H1 (cell line): Measurements from ENCODE around the gene LRTM2. TPM values are rescaled to one million over a fixed set of nuclear protein-coding genes. Genes with fewer than 3 reads are reported as not detected.

Experiments used
- CTCF ChIA-PET: fragments of 300-600 bp; sonication (Branson Sonifier 250); formaldehyde crosslinking; loops from one replicate; lab custom pipeline; 2021; ENCODE audit not compliant: partially characterized antibody; lab: Charles Lee
- POLR2A ChIA-PET: fragments of 300-600 bp; sonication (Branson Sonifier 250); formaldehyde crosslinking; loops from one replicate; lab custom pipeline; 2021; ENCODE audit warnings: inconsistent platforms; ENCODE audit not compliant: partially characterized antibody; lab: Charles Lee
- DNase-seq, 2 experiments: peaks; one replicate each; pipeline versions ENCODE4 v3.0.0 to v3.0.0-alpha.2; 2010 to 2022; ENCODE audit warnings: low spot score in 2 of 2, low read depth in 1 of 2, mixed read lengths in 1 of 2
- FAIRE-seq: peaks from 2 replicates; lab custom pipeline; 2011; peaks lifted over from hg19 to GRCh38; lab: Jason Lieb, UNC
- H2AFZ ChIP-seq: 2 replicates; pipeline ENCODE4 v1.8.1; 2012; ENCODE audit warnings: low read length, inconsistent platforms
- H2AK5ac ChIP-seq: 2 replicates; pipeline ENCODE4 v1.6.1; 2013; ENCODE audit warnings: low read depth, low read length
- H2BK120ac ChIP-seq: replicated peaks from 2 replicates; pipeline ENCODE3; 2013; ENCODE audit warnings: low read depth, low read length, inconsistent platforms
- H2BK12ac ChIP-seq: 2 replicates; pipeline ENCODE4 v1.6.1; 2013; ENCODE audit warnings: low read depth, low read length
- H2BK15ac ChIP-seq: 2 replicates; pipeline ENCODE4 v1.6.1; 2013; ENCODE audit warnings: low read length
- H2BK20ac ChIP-seq: 2 replicates; pipeline ENCODE4 v1.6.1; 2013; ENCODE audit warnings: low read length
- H2BK5ac ChIP-seq: 2 replicates; pipeline ENCODE4 v1.6.1; 2013; ENCODE audit warnings: low read depth, low read length
- H3K14ac ChIP-seq: 2 replicates; pipeline ENCODE4 v1.6.1; 2013; ENCODE audit warnings: inconsistent platforms; ENCODE audit not compliant: insufficient read length
- H3K18ac ChIP-seq: 2 replicates; pipeline ENCODE4 v1.6.1; 2013; ENCODE audit warnings: low read length; ENCODE audit errors: extremely low read depth
- H3K23ac ChIP-seq: 2 replicates; pipeline ENCODE4 v1.6.1; 2013; ENCODE audit warnings: inconsistent platforms; ENCODE audit not compliant: insufficient read length
- H3K23me2 ChIP-seq: 2 replicates; pipeline ENCODE4 v1.6.1; 2013; ENCODE audit warnings: low read depth, low read length
- H3K27ac ChIP-seq: 2 replicates; pipeline ENCODE4 v1.6.1; 2011; ENCODE audit warnings: low read depth, low read length, inconsistent platforms
- H3K27me3 ChIP-seq, 4 experiments: replicated peaks in 1 of 4; 1 replicate in 1 of 4; 2 replicates in 3 of 4; pipeline versions ENCODE4 v1.6.1 to v1.8.1; 2011 to 2013; ENCODE audit warnings: low read length in 3 of 4, mild to moderate bottlenecking in 3 of 4, inconsistent platforms in 2 of 4, mixed read lengths in 2 of 4, moderate library complexity in 1 of 4; ENCODE audit not compliant: control insufficient read depth in 3 of 4, insufficient read depth in 3 of 4; ENCODE audit errors: extremely low read depth in 1 of 4
- H3K36me3 ChIP-seq, 4 experiments: 2 replicates each; pipeline versions ENCODE4 v1.6.1 to v1.8.1; 2011 to 2013; ENCODE audit warnings: mild to moderate bottlenecking in 4 of 4, low read length in 3 of 4, moderate library complexity in 2 of 4, control low read depth in 1 of 4, inconsistent platforms in 1 of 4; ENCODE audit not compliant: insufficient read depth in 4 of 4, control insufficient read depth in 2 of 4
- H3K4ac ChIP-seq: replicated peaks from 2 replicates; pipeline ENCODE3; 2013; ENCODE audit warnings: low read length, low read depth, mixed read lengths, inconsistent platforms; ENCODE audit not compliant: insufficient read length
- H3K4me1 ChIP-seq, 4 experiments: replicated peaks in 1 of 4; 1 replicate in 1 of 4; 2 replicates in 3 of 4; pipeline versions ENCODE4 v1.6.1 to v1.8.1; 2011 to 2013; ENCODE audit warnings: low read length in 3 of 4, inconsistent platforms in 2 of 4, mixed read lengths in 1 of 4; ENCODE audit not compliant: insufficient read depth in 4 of 4, control insufficient read depth in 3 of 4
- H3K4me2 ChIP-seq, 2 experiments: 2 replicates each; pipeline versions ENCODE4 v1.6.1 to v1.8.1; 2011 to 2013; ENCODE audit warnings: low read depth in 2 of 2, low read length in 2 of 2, control low read depth in 1 of 2, inconsistent platforms in 1 of 2, mild to moderate bottlenecking in 1 of 2; ENCODE audit not compliant: insufficient read depth in 1 of 2
- H3K4me3 ChIP-seq, 4 experiments: fragments of 200-600, 300-600 bp in 1 of 4; sonication (generic), shearing (Covaris generic), sonication (Bioruptor Twin) in 1 of 4; 2 replicates each; pipeline versions ENCODE4 v1.5.1 to v1.8.1; 2011 to 2016; ENCODE audit warnings: low read length in 4 of 4, low read depth in 3 of 4, control low read depth in 2 of 4, inconsistent platforms in 2 of 4, mild to moderate bottlenecking in 2 of 4, mixed read lengths in 1 of 4, moderate library complexity in 1 of 4; ENCODE audit not compliant: insufficient read depth in 2 of 4; ENCODE audit errors: extremely low read depth in 1 of 4
- H3K56ac ChIP-seq: replicated peaks from 2 replicates; pipeline ENCODE3; 2013; ENCODE audit warnings: low read depth, mild to moderate bottlenecking, mixed read lengths, low read length, inconsistent platforms; ENCODE audit not compliant: insufficient read length
- H3K79me1 ChIP-seq: 2 replicates; pipeline ENCODE4 v1.6.1; 2013; ENCODE audit warnings: low read depth, low read length, control low read depth
- H3K79me2 ChIP-seq, 2 experiments: 2 replicates each; pipeline versions ENCODE4 v1.6.1 to v1.8.1; 2012 to 2013; ENCODE audit warnings: low read length in 2 of 2, mild to moderate bottlenecking in 2 of 2, inconsistent platforms in 1 of 2; ENCODE audit not compliant: insufficient read depth in 2 of 2, control insufficient read depth in 1 of 2
- H3K9ac ChIP-seq, 4 experiments: replicated peaks in 1 of 4; 1 replicate in 1 of 4; 2 replicates in 3 of 4; pipeline versions ENCODE4 v1.6.1 to v1.8.1; 2011 to 2013; ENCODE audit warnings: low read depth in 3 of 4, low read length in 3 of 4, control low read depth in 2 of 4, mild to moderate bottlenecking in 2 of 4, moderate library complexity in 2 of 4, inconsistent platforms in 1 of 4; ENCODE audit errors: extremely low read depth in 1 of 4
- H3K9me3 ChIP-seq, 2 experiments: 2 replicates each; pipeline versions ENCODE4 v1.6.1 to v1.8.1; 2012 to 2013; ENCODE audit warnings: mild to moderate bottlenecking in 2 of 2, moderate library complexity in 2 of 2, control low read depth in 1 of 2, inconsistent platforms in 1 of 2, low read depth in 1 of 2, low read length in 1 of 2, mixed read lengths in 1 of 2; ENCODE audit not compliant: insufficient read depth in 2 of 2
- H4K20me1 ChIP-seq, 2 experiments: replicated peaks in 1 of 2; 2 replicates each; pipeline versions ENCODE3 to v1.8.1; 2011 to 2013; ENCODE audit warnings: inconsistent platforms in 2 of 2, low read length in 2 of 2, mild to moderate bottlenecking in 1 of 2; ENCODE audit not compliant: insufficient read depth in 2 of 2, control insufficient read depth in 1 of 2
- H4K5ac ChIP-seq: 2 replicates; pipeline ENCODE4 v1.6.1; 2013; ENCODE audit warnings: low read length, low read depth, mixed read lengths, inconsistent platforms; ENCODE audit not compliant: insufficient read length
- H4K8ac ChIP-seq: 2 replicates; pipeline ENCODE4 v1.8.0; 2013; ENCODE audit warnings: mild to moderate bottlenecking, moderate library complexity, low read length, inconsistent platforms; ENCODE audit not compliant: insufficient read depth; ENCODE audit errors: extremely low read depth
- H4K91ac ChIP-seq: replicated peaks from 2 replicates; pipeline ENCODE3; 2013; ENCODE audit warnings: low read length, mixed read lengths, inconsistent platforms; ENCODE audit not compliant: insufficient read length
- BRCA1 ChIP-seq: IDR thresholded peaks from 2 replicates; pipeline ENCODE4 v1.6.1; 2012; ENCODE audit warnings: low read depth, low read length, improper control_type of control experiment
- CBX8 ChIP-seq: fragments of 300-800, 300-1000 bp; sonication (generic); IDR thresholded peaks from 2 replicates; pipeline ENCODE4 v1.7.1; 2016; ENCODE audit warnings: low read depth, low read length, borderline replicate concordance
- CEBPB ChIP-seq: IDR thresholded peaks from 2 replicates; pipeline ENCODE4 v1.6.1; 2012; ENCODE audit warnings: low read depth, low read length
- E2F6 ChIP-seq: IDR thresholded peaks from 2 replicates; pipeline ENCODE4 v1.6.1; 2012; ENCODE audit warnings: inconsistent platforms
- EGR1 ChIP-seq: IDR thresholded peaks from 2 replicates; pipeline ENCODE4 v1.6.1; 2011; ENCODE audit warnings: low read depth, low read length, borderline replicate concordance
- MAX ChIP-seq: IDR thresholded peaks from 2 replicates; pipeline ENCODE4 v1.6.1; 2012; ENCODE audit warnings: inconsistent platforms
- POU5F1 ChIP-seq: IDR thresholded peaks from 2 replicates; pipeline ENCODE4 v1.6.1; 2011; ENCODE audit warnings: low read depth, mild to moderate bottlenecking, low read length, moderate library complexity
- TCF12 ChIP-seq: IDR thresholded peaks from 2 replicates; pipeline ENCODE4 v1.6.1; 2011; ENCODE audit warnings: low read depth, mild to moderate bottlenecking, low read length
- WGBS, 2 experiments: shearing (Covaris generic) in 1 of 2; methylation state at CpG; one replicate each; pipeline versions ENCODE4 v1.1.6 to v1.1.7; 2013 to 2015; ENCODE audit warnings: low lambda C conversion rate in 2 of 2, mixed read lengths in 2 of 2, inconsistent platforms in 1 of 2, low coverage in 1 of 2, missing lambda C conversion rate in 1 of 2; ENCODE audit not compliant: insufficient replicate concordance in 2 of 2, insufficient coverage in 1 of 2, insufficient read length in 1 of 2; ENCODE audit errors: extremely low coverage in 1 of 2, missing lambda C conversion rate in 1 of 2; 5-methylcytosine and 5-hydroxymethylcytosine counted together
- polyA plus RNA-seq, 7 experiments: library from polyadenylated mRNA; depleted of rRNA in 3 of 7; stranded (reverse) in 5 of 7; unstranded in 2 of 7; fragments of >200 nt in 5 of 7; fragments of 200-250 nt in 2 of 7; gene quantifications; 1 replicate in 5 of 7; 2 replicates in 1 of 7; 4 replicates in 1 of 7; pipeline versions ENCODE4 v1.2.1 to v1.2.3, GENCODE V29; 2011 to 2013; ENCODE audit warnings: missing spikeins in 2 of 7, mixed read lengths in 2 of 7
- total RNA-seq: library from RNA; stranded (reverse); fragmentation: NEBNext Ultra II Directional; extraction: Animal tissue kit (Norgen Biotek cat#: 25700); gene quantifications from 2 replicates; pipeline ENCODE4 v1.2.1, GENCODE V29; 2021
- TF ChIP-seq, protein P1 (sequence below), 3 experiments: IDR thresholded peaks; 1 replicate in 2 of 3; 2 replicates in 1 of 3; pipeline versions ENCODE4 v1.5.1 to v1.6.1; 2011; ENCODE audit warnings: low read length in 3 of 3, mild to moderate bottlenecking in 3 of 3, inconsistent platforms in 2 of 3, low read depth in 1 of 3, moderate library complexity in 1 of 3; ENCODE audit not compliant: insufficient read depth in 1 of 3; ENCODE audit errors: control extremely low read depth in 1 of 3

Gene LRTM2
- total and polyA plus RNA-seq, 2 of the 8 experiments (the other 6 are each of a cell fraction or from before 2014, with no cell fraction given): 0.06 TPM; not detected in 1

DNA sequence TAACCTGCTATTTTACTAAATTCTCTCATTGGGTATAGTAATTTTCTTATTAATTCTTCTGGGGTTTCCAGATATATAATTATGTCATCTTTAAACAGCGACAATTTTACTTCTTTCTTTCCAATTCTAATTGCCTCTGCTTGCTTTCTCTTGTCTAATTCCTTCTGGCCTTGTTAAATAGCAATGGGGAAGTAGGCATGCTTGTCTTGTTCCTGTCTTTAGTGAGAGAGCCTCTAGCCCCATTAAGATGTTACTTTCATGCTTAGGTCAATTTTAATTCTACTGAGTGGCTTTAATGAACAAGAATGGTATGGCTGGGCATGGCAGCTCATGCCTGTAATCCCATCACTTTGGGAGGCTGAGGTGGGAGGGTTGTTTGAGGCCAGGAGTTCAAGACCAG lies 31.7 kb downstream of the LRTM2 start:
- Histone ChIP-seq H3K14ac (no peak overlapping the region), H3K23ac (no peak overlapping the region), H3K4me3 (no peak overlapping the region), H3K79me2 (no peaks in the 10 kb centered on the region), H3K27ac (no peak overlapping the region), H3K56ac (no peak overlapping the region), H4K20me1 (no peaks in the 10 kb centered on the region), H4K91ac (no peak overlapping the region), H3K27me3 (no peaks in the 10 kb centered on the region), H4K5ac (no peak overlapping the region), H2BK20ac (no peak overlapping the region), H2AFZ (no peak overlapping the region), H3K9ac (no peak overlapping the region), H3K9me3 (peaks cover 30 to 35% of the 10 kb centered on the region in 2 experiments), H3K36me3 (no peaks in the 10 kb centered on the region), H4K8ac (no peak overlapping the region), H3K4ac (no peak overlapping the region), H2BK5ac (no peak overlapping the region), H3K4me2 (no peak overlapping the region), H2BK120ac (no peak overlapping the region), H2BK15ac (no peak overlapping the region), H2AK5ac (no peak overlapping the region), H3K23me2 (no peaks in the 10 kb centered on the region), H2BK12ac (no peak overlapping the region), H3K4me1 (peaks cover 0 to 2% (median 0%) of the 10 kb centered on the region in 4 experiments; a peak in 1 of 7 replicates), H3K79me1 (no peaks in the 10 kb centered on the region), H3K18ac (no peak overlapping the region)
- ChIA-PET POLR2A (interaction anchor here (0.5 kb wide), 1 partner anchor 15 kb away, joined by 3 read pairs; no protein-coding TSS in a partner anchor), CTCF (no interaction called here)
- FAIRE-seq: no peak
- 86% methylated on average over 1 of the region's 1 CpG; no CpG with 5 or more reads in 1 of the 2 experiments for WGBS, 2 experiments
- DNase-seq: no peak
- no peak for TF ChIP-seq EGR1
- no peak for TF ChIP-seq BRCA1
- TF ChIP-seq TCF12: no peak
- TF ChIP-seq CEBPB: no peak
- no peak for TF ChIP-seq MAX
- TF ChIP-seq E2F6: no peak
- TF ChIP-seq POU5F1: no peak
- TF ChIP-seq, protein P1, sequence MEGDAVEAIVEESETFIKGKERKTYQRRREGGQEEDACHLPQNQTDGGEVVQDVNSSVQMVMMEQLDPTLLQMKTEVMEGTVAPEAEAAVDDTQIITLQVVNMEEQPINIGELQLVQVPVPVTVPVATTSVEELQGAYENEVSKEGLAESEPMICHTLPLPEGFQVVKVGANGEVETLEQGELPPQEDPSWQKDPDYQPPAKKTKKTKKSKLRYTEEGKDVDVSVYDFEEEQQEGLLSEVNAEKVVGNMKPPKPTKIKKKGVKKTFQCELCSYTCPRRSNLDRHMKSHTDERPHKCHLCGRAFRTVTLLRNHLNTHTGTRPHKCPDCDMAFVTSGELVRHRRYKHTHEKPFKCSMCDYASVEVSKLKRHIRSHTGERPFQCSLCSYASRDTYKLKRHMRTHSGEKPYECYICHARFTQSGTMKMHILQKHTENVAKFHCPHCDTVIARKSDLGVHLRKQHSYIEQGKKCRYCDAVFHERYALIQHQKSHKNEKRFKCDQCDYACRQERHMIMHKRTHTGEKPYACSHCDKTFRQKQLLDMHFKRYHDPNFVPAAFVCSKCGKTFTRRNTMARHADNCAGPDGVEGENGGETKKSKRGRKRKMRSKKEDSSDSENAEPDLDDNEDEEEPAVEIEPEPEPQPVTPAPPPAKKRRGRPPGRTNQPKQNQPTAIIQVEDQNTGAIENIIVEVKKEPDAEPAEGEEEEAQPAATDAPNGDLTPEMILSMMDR (IDR thresholded peaks at IDR 0.05; ENCODE audit: control extremely low read depth in 1 of 3, insufficient read depth in 1 of 3, low read depth in 1 of 3, low read length in 3 of 3): no peak
- TF ChIP-seq CBX8: no peak
